Neural progenitor cell (in vitro differentiated cells): Measurements from ENCODE around the gene TKT.

ENCODE experiments used
- CTCF ChIP-seq: fragments of 200-600 bp; sonication (generic); IDR thresholded peaks from 2 replicates; pipeline ENCODE4 v1.5.1; 2017; ENCODE audit warnings: antibody characterized with exemption, mild to moderate bottlenecking
- EZH2phosphoT487 ChIP-seq: fragments of 200-600 bp; sonication (generic); IDR thresholded peaks from 2 replicates; pipeline ENCODE4 v1.6.1; 2017; ENCODE audit warnings: antibody characterized with exemption

GRCh38 chr3:53242155-53242554, 13.7 kb downstream of the TKT start:
- no peak for TF ChIP-seq CTCF
- TF ChIP-seq EZH2phosphoT487: no peak
